NCI-H345 treated with DMSO at 0.1 percent for 48 hours (cell line): ENCODE results near the gene PTPN14.

ENCODE experiments used
- DNase-seq: peaks from one replicate; lab custom pipeline; 2025; ENCODE audit not compliant: unreplicated experiment; lab: John Stamatoyannopoulos, UW

PTPN14 gene

DNA sequence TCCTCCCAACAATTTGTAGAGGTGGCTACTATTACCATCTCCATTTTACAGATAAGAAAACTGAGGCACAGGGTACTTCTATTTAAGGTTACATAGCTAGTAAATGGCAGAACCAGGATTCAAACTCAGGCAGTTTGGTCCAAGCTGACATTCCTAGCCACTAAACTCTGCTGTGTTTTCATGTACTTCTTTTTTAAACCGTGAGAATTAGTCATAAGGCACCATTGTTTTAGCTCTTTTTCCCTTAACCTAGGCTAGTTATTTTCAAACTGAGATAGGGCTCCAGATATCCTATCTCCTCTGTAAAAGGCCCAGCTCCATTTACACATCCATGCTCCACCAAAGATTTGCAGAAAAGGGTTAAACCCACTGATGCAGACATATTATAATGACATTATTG lies 92.9 kb downstream of the PTPN14 start:
- DNase-seq = no peak

DNA sequence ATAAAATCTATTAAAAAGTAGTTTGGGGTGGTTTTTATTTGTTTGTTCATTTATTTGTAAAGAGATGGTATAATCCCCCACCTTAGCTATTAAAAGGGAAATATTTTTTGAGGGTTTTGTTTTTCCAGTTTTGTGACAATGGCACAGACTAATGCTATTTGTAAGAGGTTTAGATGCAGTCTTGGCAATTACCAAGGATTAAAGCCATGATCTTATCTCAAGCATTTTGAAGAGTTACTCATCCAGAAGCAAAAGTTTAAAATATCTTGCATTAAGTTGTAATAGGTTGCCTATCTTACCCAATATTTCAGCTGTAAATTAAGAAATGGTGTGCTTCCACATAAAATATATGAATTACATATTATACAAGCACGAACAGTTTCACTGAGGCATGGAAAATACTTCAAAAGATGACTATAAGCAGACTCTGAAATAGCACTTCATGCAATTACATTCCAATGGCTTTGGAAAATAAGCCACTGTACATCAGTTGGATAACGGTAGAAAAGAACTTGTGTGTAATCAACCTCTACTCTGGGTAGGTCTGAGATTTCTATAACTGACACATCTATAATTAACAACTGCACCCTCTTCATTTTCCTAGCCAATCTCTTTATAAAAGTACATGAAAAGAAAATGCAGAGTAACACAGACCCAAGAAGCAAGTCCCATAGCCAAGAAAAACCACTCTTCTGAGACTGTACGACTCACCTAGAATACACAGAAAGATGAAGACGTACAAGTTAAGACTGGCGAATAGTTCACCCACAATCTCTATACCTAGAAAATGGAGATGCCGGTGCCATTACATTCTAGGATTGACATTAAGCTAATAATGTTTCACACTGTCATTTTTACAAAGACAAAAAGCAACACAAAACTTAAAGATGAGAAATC lies 95.2 kb downstream of the PTPN14 start:
- DNase-seq = no peak

DNA sequence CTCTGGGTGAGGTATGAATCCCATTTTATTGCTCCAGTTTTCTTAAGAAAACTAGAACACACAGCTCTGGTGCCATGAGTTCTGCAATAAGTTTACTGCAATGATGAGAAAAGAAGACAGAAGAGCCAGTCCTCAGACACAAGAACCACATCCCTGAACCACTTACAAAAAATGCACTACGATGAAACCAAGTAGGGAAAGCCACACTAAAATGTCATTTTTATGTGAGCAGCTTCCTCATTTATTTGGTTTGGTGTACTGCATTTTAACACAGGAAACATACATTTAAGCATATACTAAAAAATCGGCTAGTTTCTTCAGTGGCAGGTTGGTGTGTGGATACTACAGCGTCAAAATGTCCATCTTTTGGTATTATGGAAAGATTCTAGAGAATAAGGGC lies 95.9 kb downstream of the PTPN14 start:
- no peak for DNase-seq

DNA sequence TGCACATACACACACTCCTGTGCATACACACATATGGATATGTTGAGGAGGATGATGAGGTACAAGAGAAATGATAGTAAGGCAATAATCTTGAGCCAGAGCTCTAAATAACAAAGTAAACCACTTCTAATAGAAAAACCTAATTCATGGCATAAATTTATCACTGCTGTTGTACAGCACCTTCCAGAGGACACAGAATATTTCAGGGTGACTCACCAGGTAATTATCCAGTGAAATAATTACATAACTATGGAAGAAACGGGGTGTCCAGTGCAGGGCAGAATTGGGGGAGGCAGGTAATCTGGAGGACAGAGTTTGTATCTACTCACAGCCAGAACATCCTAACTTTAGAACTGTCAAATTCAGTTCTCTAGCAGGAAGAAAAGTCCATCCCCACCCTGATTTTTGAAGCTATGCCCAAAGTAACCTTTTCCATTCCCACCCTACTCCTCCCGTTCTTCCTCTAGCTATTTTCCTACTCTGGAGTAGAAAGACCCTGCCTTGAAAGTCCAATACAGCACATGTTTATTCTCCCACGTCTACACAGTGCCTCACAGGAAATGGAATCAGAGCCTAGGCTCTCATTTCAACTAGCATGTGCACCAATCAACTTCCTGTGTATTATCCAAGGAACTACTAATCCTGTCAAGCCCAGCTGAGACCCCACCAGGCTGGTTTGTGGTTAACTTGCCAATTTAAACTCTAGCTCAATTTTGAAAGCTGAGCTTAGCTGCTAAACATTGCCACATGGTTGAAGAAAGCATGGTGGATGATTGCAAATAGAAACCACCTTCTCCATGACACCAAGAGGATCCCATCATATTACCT lies 96.6 kb downstream of the PTPN14 start:
- no peak for DNase-seq

DNA sequence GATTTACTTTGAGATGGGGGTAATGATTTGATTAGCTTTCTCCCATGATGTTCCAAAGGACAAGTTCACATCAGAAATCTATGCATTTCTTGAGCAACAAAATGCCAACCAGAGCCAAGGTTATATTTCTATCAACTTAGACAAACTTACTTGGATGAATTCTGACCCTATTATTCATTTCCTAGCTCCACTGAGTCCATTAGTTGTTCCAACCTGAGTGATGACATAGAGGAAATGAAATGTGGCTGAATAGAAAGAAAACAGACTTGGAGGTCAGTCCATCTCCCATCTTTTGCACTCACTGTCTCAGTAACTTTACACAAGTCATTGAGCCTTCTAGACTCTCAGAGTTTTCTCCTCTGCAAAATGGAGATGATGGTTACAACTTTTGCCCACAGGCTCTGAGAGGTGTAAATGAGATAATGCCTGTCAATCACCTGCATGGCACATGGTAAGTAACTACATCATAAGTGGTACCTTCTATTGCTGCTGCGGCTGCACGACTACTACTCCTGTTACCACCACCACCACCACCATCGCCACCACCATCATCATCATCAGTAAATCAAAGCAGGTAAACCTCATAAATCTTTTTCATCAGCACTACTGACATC lies 98.2 kb downstream of the PTPN14 start:
- DNase-seq = no peak

DNA sequence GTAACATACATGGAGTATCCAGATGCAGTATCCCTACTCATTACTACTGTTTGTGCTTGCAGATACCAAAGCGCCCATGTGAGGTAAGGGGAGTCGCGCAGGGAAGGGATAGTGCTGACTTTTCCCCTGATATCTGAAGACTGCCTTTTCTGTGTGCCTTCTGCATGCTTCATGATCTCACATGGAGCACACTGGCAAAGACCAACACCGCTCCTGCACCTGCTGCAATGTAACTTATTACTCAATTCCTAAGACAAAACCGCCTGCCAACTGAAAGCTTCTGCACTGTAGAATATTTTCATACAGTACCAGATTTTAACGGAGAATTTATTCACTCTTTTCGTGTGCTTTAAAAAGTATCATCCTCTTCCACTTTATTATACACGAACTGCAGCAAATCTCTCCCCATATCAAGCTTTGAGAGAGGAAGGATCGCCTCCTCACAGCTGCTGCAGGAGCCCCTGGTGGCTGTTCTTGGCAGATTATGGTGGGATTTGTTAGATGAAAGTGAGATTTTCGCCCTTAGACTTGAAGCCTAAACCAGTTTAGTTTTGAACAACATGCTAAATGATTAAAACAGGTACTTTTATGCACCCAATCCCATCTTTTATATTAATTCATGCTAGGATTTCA lies 99.1 kb downstream of the PTPN14 start:
- no peak for DNase-seq

DNA sequence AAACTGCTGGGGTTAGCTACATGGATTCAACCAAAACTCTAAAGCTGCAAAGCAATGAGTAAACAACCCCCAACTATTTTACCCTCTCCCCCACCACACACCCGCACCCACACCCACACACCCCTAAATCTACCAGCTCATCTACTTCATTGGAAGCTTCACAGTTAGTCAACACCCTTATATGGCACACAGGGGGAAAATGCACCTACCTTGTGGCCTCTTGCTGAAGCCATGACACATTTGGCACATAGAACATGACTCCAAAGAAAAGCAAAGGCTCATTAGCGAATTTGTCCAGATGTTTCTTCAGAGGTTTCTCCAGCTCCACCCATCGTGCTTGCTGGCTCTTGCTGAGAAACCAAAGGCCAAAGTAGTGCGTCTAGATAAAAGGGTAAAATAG lies 99.8 kb downstream of the PTPN14 start:
- DNase-seq = no peak

DNA sequence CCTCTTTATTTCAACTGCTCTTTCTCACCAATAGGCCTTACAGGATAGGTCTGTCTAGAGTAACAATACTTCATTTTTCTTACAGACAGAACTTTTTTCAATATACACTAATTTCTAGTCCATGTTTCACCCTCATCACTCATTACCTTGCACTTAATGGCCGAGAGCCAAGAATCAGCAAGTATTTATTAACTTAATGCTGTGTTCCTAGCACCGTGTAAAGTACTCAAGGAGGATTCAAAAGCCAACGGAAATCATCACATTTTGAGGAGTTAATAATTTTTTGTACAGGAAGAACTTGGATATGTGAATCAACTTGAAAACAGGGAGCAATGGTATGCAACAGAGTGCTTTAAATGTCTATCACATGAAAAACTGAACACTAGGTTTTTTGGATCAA lies 102.0 kb downstream of the PTPN14 start:
- DNase-seq = no peak

DNA sequence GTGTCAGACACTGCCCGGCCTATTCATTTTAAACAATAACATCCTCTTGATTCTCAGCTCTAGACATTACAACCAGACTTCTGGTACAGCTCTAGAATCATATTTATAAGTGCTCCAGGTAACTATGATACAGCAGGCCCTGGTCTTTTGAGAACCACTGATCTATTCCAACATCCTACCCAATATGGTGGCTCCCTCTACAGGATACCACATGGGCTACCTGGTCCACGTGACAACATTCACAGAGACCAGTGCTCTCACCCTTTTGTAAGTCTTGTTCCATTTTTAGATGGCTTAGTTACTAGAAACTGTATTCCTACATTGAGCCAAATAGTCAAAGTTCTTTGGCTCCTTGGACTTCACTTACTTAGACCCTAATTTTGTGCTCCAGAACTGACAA lies 102.9 kb downstream of the PTPN14 start:
- DNase-seq = no peak

DNA sequence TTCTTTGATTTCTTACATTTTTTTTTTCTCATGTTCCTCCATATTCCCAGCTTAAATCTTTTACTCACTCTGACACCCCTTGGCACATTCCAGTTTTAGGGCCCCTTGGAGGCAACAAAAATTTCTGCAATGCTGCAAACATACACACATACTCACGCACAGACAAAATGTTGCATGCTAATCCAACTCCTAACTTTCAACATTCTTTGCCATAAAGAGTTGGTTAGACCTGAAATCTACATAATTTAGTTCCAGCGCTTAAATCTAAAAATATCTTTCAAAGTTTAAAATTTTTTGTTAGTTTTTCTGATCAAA lies 103.9 kb downstream of the PTPN14 start:
- DNase-seq = no peak

DNA sequence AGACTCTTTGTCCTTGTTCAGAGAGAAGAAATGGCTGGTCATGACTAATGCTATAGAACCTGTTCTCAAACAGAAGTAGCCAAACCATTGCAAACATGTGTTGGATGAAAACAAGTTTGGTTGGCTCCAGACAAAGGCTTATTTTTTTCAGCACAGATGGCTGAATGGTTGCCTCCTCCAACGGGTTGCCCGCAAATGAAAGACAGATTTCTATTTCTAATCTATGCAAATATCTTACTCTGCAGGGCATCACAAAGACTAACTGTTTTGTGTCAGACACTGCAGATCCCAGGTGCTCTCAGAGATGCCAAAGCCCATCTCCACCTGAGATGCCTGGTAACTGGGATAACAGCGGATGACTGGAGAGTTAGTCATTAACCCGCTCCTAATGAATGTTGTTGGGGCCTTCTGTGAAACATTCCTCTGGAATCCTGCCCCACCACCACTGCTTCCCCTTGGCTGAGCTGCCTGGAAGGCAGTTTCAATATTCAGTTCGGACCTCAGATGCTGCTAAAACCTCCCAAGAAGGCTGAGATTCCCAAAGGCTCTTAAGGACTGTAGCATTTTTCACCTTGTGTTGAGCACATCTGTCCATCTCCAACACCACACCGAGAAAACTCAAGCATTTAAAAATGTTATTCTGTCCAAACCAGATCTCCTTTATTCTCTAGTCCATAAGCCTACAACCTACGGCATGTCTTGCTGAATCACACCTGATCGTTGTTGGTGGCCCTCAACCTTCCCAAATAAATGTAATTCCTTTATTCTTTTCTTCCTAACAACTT lies 104.4 kb downstream of the PTPN14 start:
- no peak for DNase-seq

DNA sequence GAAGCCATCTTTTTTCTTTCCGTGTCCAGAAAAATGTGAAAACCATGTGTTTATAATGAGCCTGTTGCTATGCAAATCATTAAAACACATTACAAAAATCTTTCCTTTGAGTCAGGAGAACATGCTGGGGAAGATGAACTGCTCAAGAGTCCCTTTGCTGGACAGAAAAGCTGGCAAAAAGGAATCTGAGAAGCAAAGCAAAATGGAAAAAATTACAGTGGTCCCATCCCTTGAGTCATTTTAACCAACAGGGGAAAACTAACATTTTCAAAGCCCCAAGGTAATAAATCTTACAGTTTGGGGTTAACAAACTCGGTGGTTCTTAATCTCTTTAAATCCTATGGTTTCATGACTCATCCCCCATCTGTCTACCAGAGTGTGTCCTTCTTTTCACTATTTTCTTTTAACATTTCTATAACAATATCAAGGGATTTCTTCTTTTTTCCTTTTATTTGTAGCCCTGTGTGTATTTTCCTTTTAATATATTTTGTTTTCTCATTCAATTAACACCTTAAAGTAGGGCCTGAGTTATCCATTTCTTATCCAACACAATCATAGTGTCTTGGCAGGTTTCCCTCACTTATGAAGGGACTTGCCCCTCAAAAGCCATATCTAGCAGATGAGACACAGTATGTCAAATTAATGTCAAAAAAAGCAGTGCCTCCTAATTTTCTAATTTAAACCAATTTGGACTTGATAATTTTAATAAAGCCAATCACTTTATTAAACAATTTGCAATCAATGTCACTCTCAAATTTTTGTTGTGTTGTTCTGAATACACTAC lies 105.4 kb downstream of the PTPN14 start:
- DNase-seq = no peak

DNA sequence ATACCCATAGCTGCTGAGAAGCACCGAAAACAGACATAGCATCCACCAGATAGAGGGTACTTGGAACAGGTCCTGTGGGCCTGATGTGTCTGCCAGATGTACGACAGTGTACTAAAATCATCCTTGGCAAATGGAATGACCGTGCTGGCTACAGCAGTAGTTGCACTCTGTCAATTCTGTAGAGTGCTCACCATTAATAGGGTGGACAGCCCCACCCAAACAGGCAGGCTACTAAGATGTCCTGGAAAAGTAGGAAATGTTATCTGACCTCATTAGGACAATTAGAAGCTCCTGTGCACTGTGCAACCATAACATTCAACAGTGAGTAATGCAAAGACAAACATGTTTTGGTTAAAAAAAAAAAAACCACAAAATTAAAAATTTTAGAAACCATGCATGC lies 106.2 kb downstream of the PTPN14 start:
- DNase-seq = no peak

DNA sequence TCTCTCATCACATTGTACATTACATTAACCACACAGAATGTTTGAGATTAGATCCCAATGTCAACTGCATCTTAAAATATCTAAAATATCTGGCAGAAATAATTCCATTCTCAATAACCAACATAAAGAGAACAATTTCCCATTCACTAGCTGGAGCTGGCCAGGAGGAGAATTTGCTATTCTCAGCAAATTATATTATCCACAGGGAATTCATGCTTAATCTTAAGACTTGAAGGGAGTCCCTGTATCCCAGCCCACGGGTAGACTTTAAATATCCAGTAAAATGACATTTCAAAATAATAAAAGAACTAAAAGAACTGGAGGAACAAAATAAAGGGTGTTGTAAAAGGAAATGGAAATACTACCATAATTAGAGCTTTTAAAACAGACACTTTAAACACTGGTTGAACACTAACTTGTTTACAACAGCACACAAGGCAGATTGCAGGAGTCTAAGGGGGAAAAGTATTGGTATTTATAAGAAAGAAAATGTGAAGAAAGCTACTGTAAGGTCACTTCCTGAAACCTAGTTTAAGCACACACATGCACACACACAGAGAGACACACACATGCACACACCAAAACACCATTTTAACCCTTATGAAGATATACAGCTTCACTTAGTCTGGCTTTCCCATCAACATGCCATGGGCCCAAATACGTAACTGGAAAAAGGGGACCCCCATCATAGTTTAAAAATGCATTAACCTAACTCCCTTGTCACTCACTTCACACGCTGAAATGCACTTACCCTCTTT lies 107.0 kb downstream of the PTPN14 start:
- no peak for DNase-seq

DNA sequence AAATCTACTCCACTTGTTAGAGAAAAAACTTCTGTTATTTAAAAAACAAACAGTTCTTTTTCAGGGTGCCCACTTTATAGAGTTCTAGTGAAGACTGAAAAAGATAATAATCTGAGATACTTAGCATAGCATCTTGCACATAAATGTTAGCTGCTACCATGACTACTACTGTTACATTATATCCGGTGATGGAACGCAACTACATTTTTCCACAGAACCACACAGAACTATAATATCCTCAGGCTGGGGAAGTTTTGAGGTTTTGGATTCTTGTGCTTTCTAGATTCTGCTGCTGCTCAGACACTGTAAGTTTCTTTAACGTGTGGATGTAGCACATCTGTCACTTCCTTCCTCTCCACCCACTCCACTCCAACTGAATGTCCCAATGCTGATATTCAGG lies 110.3 kb downstream of the PTPN14 start:
- DNase-seq = no peak

DNA sequence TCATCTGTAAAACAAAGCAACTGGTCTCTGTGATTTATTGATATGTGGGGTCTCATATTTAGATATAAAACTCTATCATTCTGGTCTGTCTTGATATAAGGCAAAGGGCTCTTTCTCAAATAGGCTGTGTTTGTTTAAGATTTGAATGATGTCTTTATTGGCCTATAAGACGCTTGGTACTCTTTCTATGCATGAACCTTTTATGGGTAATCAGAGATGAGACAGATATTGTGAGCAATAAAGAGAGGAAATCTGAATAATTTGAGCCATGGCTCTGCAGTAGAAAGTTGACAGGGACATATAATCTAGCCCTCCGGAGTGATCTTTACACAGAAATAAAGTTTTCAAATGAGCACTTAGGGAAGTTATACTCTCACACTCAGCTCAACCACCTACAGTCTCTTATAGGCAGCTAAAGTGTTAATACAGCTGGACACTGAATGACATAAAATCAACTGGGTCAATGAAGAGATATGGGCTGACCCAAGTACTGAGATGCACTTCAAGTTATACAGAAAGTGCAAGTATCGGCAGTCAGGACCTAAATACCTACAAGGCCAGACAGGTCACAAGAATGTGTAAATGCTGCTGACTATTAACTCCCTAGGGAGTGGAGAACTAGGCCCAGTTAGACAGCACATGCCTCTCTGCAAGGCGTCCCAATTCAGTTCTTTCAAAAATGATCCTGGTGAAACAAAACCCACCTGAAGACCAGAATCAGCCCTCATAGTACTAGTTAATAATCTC lies 111.0 kb downstream of the PTPN14 start:
- DNase-seq = no peak

DNA sequence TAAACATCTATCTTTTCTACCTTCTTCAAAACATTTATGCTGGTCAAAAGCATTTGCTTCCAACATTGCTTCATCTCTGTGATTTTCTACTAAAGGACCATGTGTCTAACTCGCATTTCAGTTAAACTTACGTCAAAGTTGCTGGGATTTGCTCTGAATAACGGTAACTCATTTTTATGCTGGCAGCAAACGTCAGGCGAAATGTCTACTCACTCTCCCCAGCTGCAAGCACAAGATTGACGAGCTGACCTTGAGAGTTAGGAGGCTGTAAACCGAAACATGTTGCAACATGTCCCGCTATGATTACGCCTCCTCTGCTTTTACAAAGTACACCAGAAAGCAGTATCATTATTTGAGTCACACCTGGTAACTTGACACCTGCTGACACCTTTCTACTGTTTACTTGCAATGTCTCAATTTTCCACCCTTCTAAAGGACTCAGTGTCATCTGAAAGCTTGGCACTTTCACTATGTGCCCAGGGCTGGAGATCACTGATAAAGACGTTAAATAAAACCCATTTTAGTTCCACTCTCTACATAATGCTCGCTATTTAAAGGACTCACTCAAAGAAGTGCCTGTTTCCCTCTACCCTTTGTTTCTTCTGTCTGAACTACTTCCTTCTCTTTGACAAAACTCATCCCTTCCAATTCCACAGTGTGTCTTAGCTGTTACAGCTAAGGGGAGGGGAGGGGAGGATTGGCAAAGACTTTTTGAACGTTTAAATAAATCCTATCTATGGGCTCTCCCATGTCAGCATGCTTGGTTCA lies 111.9 kb downstream of the PTPN14 start:
- DNase-seq = peak; percentile 78

DNA sequence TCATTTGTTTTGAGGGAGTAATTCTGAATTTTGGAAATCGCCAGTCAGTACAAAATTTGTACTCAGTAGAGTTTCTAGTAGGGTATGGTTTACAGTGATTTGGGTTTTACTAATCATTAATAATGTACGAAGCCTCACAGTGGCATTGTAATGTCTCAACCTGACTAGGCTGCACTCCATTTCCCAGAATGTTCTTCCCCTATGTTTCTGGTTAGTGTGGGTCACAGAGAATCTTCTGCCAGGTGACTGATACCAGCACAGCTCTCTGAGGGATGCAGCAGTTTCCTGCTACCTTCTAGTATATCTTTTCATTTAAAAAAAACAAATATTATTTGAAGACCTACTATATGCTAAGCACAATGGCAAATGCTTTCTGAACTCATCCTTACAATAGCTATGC lies 112.9 kb downstream of the PTPN14 start:
- no peak for DNase-seq
